CD4-positive, alpha-beta memory T cell (primary cell): ENCODE data around the gene JADE2. TPM values are rescaled to one million over a fixed set of nuclear protein-coding genes. Genes with fewer than 3 reads are reported as not detected.

Experiments
- CTCF ChIA-PET: fragments of 350-600 bp; sonication (Branson Sonifier 250); formaldehyde crosslinking; loops from one replicate; lab custom pipeline; 2021; ENCODE audit warnings: inconsistent platforms; ENCODE audit not compliant: partially characterized antibody; lab: Charles Lee
- POLR2A ChIA-PET: fragments of 350-600 bp; sonication (Branson Sonifier 250); formaldehyde crosslinking; loops from one replicate; lab custom pipeline; 2021; ENCODE audit not compliant: partially characterized antibody; lab: Charles Lee
- DNase-seq, 5 donors: peaks; one replicate each; pipeline versions ENCODE4 v3.0.0 to v3.0.0-alpha.2; 2020 to 2022; ENCODE audit warnings: mixed read lengths in 1 of 5
- H3K27ac ChIP-seq: one replicate; pipeline ENCODE4 v1.7.0; 2013; ENCODE audit warnings: low read depth, low read length
- H3K27me3 ChIP-seq: 2 replicates; pipeline ENCODE4 v1.7.0; 2013; ENCODE audit warnings: mild to moderate bottlenecking, low read length, moderate library complexity; ENCODE audit not compliant: insufficient read depth
- H3K36me3 ChIP-seq: 2 replicates; pipeline ENCODE4 v1.7.0; 2013; ENCODE audit warnings: mild to moderate bottlenecking, low read length, moderate library complexity; ENCODE audit not compliant: insufficient read depth
- H3K4me1 ChIP-seq: 2 replicates; pipeline ENCODE4 v1.7.0; 2013; ENCODE audit warnings: mild to moderate bottlenecking, low read length, moderate library complexity; ENCODE audit not compliant: insufficient read depth
- H3K4me3 ChIP-seq, 2 donors: one replicate each; pipeline ENCODE4 v1.7.0; 2013; ENCODE audit warnings: low read length in 2 of 2, mild to moderate bottlenecking in 1 of 2
- H3K9me3 ChIP-seq, 2 donors: one replicate each; pipeline ENCODE4 v1.7.0; 2013; ENCODE audit warnings: low read length in 2 of 2, control low read depth in 1 of 2; ENCODE audit not compliant: control insufficient read depth in 1 of 2
- H3K27ac Mint-ChIP-seq, 7 donors: one replicate each; pipeline ENCODE4 v1.8.0; 2020 to 2021; ENCODE audit warnings: mixed read lengths in 7 of 7, mild to moderate bottlenecking in 6 of 7, inconsistent platforms in 3 of 7, moderate library complexity in 3 of 7
- H3K27me3 Mint-ChIP-seq, 2 donors: one replicate each; pipeline ENCODE4 v1.8.0; 2020 to 2021; ENCODE audit warnings: mixed read lengths in 2 of 2
- H3K36me3 Mint-ChIP-seq, 2 donors: one replicate each; pipeline ENCODE4 v1.8.0; 2020 to 2021; ENCODE audit warnings: mixed read lengths in 2 of 2, inconsistent platforms in 1 of 2, mild to moderate bottlenecking in 1 of 2
- H3K4me1 Mint-ChIP-seq, 4 donors: one replicate each; pipeline ENCODE4 v1.8.0; 2020 to 2021; ENCODE audit warnings: mixed read lengths in 4 of 4, mild to moderate bottlenecking in 1 of 4
- H3K4me3 Mint-ChIP-seq, 8 donors: one replicate each; pipeline ENCODE4 v1.8.0; 2020 to 2021; ENCODE audit warnings: mixed read lengths in 8 of 8, mild to moderate bottlenecking in 7 of 8, moderate library complexity in 6 of 8, inconsistent platforms in 3 of 8
- H3K9me3 Mint-ChIP-seq, 8 donors: one replicate each; pipeline ENCODE4 v1.8.0; 2020 to 2021; ENCODE audit warnings: mixed read lengths in 8 of 8, mild to moderate bottlenecking in 5 of 8, inconsistent platforms in 3 of 8, moderate library complexity in 1 of 8
- intact Hi-C: fragments of 100-400 bp; cut with micrococcal nuclease; formaldehyde crosslinking; loops from one replicate; pipeline ENCODE4 v1.15.1; 2023
- polyA plus RNA-seq, 2 donors: library from polyadenylated mRNA; unstranded; fragments of 300-500 nt; fragmentation: Illumina TruSeq; gene quantifications; one replicate each; pipeline ENCODE4 v1.2.3, GENCODE V29; 2021
- total RNA-seq, 2 experiments: library from RNA; stranded (reverse); gene quantifications; one replicate each; pipeline ENCODE4 v1.2.3, GENCODE V29; 2021

JADE2 gene
- total and polyA plus RNA-seq, 4 experiments from 2014 or later, result 9.1 to 276 (median 154) TPM

DNA sequence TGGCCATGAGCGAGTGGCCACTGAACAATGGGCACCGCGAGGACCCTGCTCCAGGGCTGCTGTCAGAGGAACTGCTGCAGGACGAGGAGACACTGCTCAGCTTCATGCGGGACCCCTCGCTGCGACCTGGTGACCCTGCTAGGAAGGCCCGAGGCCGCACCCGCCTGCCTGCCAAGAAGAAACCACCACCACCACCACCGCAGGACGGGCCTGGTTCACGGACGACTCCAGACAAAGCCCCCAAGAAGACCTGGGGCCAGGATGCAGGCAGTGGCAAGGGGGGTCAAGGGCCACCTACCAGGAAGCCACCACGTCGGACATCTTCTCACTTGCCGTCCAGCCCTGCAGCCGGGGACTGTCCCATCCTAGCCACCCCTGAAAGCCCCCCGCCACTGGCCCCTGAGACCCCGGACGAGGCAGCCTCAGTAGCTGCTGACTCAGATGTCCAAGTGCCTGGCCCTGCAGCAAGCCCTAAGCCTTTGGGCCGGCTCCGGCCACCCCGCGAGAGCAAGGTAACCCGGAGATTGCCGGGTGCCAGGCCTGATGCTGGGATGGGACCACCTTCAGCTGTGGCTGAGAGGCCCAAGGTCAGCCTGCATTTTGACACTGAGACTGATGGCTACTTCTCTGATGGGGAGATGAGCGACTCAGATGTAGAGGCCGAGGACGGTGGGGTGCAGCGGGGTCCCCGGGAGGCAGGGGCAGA is 53.3 kb downstream of the JADE2 start:
- H3K36me3 Mint-ChIP-seq, result peaks cover 21 to 70% of the 10 kb centered on the region in 2 donors
- peak overlapping the region in 1 of 7 donors; percentile 53 for H3K27ac Mint-ChIP-seq

GRCh38 chr5:134579284-134579771 is 53.9 kb downstream of the JADE2 start:
- Histone ChIP-seq H3K4me3 (no peak overlapping the region), H3K9me3 (no peaks in the 10 kb centered on the region), H3K27me3 (no peaks in the 10 kb centered on the region), H3K27ac (no peak overlapping the region), H3K36me3 (peaks cover 46% of the 10 kb centered on the region), H3K4me1 (no peaks in the 10 kb centered on the region)
- CTCF ChIA-PET, result interaction anchor here (1.0 to 1.8 kb wide), 4 partner anchors 8 to 277 kb away, joined by 3 to 7 read pairs (median 5); no protein-coding TSS in a partner anchor
- peaks cover 17 to 65% of the 10 kb centered on the region in 2 donors for H3K36me3 Mint-ChIP-seq
- no peak for DNase-seq
- H3K9me3 Mint-ChIP-seq, result peaks cover 0 to 1% (median 0%) of the 10 kb centered on the region in 8 donors
- H3K27me3 Mint-ChIP-seq, result no peaks in the 10 kb centered on the region
- no peak overlapping the region for H3K4me3 Mint-ChIP-seq
- peaks cover 3 to 17% (median 14%) of the 10 kb centered on the region in 4 donors for H3K4me1 Mint-ChIP-seq
- peak overlapping the region in 3 of 7 donors; percentile 36 to 73 (median 70) for H3K27ac Mint-ChIP-seq
- POLR2A ChIA-PET, result interaction anchor here (1.0 to 2.8 kb wide), 2 partner anchors 49 to 207 kb away, joined by 3 to 7 read pairs; partner anchors contain the start of gene UBE2B
- intact Hi-C loops, result loop anchor here (5.0 kb wide), 1 partner anchor 207 kb away; the partner anchor contains the start of gene UBE2B

More for the DNA sequence above, 53.3 kb downstream of the JADE2 start:
- CTCF ChIA-PET, result interaction anchor here (0.5 to 2.8 kb wide), 30 partner anchors 8 to 393 kb away, joined by 3 to 15 read pairs (median 4); partner anchors contain the start of genes CDKL3, CDKN2AIPNL, PPP2CA and UBE2B
- H3K27ac ChIP-seq, result no peak overlapping the region
- H3K27me3 ChIP-seq, result no peaks in the 10 kb centered on the region
- Mint-ChIP-seq H3K27me3 (no peaks in the 10 kb centered on the region), H3K4me1 (peaks cover 3 to 17% (median 14%) of the 10 kb centered on the region in 4 donors), H3K9me3 (peaks cover 0 to 1% (median 0%) of the 10 kb centered on the region in 8 donors), H3K4me3 (no peak overlapping the region)
- no peak for DNase-seq
- H3K36me3 ChIP-seq, result peaks cover 52% of the 10 kb centered on the region
- no peaks in the 10 kb centered on the region for H3K4me1 ChIP-seq
- no peak overlapping the region for H3K4me3 ChIP-seq
- no peaks in the 10 kb centered on the region for H3K9me3 ChIP-seq
- POLR2A ChIA-PET, result interaction anchor here (0.5 to 2.8 kb wide), 6 partner anchors 51 to 402 kb away, joined by 3 to 13 read pairs (median 6); partner anchors contain the start of genes CDKN2AIPNL and UBE2B
- intact Hi-C loops, result loop anchor here (5.0 kb wide), 1 partner anchor 206 kb away; the partner anchor contains the start of gene UBE2B

GRCh38 chr5:134580001-134580460 is 54.6 kb downstream of the JADE2 start:
- H3K4me1 Mint-ChIP-seq, result peaks cover 3 to 13% (median 11%) of the 10 kb centered on the region in 4 donors
- Histone ChIP-seq H3K36me3 (peaks cover 39% of the 10 kb centered on the region), H3K4me3 (no peak overlapping the region), H3K27me3 (no peaks in the 10 kb centered on the region), H3K4me1 (no peaks in the 10 kb centered on the region), H3K27ac (no peak overlapping the region), H3K9me3 (no peaks in the 10 kb centered on the region)
- POLR2A ChIA-PET, result interaction anchor here (1.0 kb wide), 1 partner anchor 49 kb away, joined by 3 read pairs; no protein-coding TSS in a partner anchor
- CTCF ChIA-PET, result interaction anchor here (1.0 to 1.3 kb wide), 6 partner anchors 13 to 278 kb away, joined by 3 to 5 read pairs (median 4); partner anchors contain the start of gene CDKN2AIPNL
- H3K9me3 Mint-ChIP-seq, result peaks cover 0 to 1% (median 0%) of the 10 kb centered on the region in 8 donors
- DNase-seq, result no peak
- intact Hi-C loops, result no loop called here
- no peak overlapping the region for H3K4me3 Mint-ChIP-seq
- peaks cover 11 to 58% of the 10 kb centered on the region in 2 donors for H3K36me3 Mint-ChIP-seq
- peak overlapping the region in 2 of 7 donors; percentile 27 to 30 for H3K27ac Mint-ChIP-seq
- no peaks in the 10 kb centered on the region for H3K27me3 Mint-ChIP-seq

- no peaks in the 10 kb centered on the region for H3K27me3 Mint-ChIP-seq
- no peak overlapping the region for H3K27ac ChIP-seq
- no peaks in the 10 kb centered on the region for H3K4me1 ChIP-seq
- intact Hi-C loops, result no loop called here
- H3K4me1 Mint-ChIP-seq, result peaks cover 3 to 10% (median 8%) of the 10 kb centered on the region in 4 donors
- H3K9me3 Mint-ChIP-seq, result peaks cover 0 to 1% (median 0%) of the 10 kb centered on the region in 8 donors
- no peak overlapping the region for H3K4me3 Mint-ChIP-seq
- H3K36me3 ChIP-seq, result peaks cover 30% of the 10 kb centered on the region
- ChIA-PET CTCF (interaction anchor here (0.9 to 1.2 kb wide), 2 partner anchors 12 to 278 kb away, joined by 3 to 4 read pairs; no protein-coding TSS in a partner anchor), POLR2A (interaction anchor here (1.1 kb wide), 1 partner anchor 170 kb away, joined by 4 read pairs; the partner anchor contains the start of gene CDKN2AIPNL)
- H3K27ac Mint-ChIP-seq, result peak overlapping the region in 1 of 7 donors; percentile 16
- H3K9me3 ChIP-seq, result no peaks in the 10 kb centered on the region
- H3K27me3 ChIP-seq, result no peaks in the 10 kb centered on the region
- no peak for DNase-seq
- H3K4me3 ChIP-seq, result no peak overlapping the region
- peaks cover 8 to 48% of the 10 kb centered on the region in 2 donors for H3K36me3 Mint-ChIP-seq
Observed at GRCh38 chr5:134581241-134581981, 55.9 kb downstream of the JADE2 start.

- Histone ChIP-seq H3K4me1 (peaks cover 4% of the 10 kb centered on the region), H3K27me3 (no peaks in the 10 kb centered on the region), H3K36me3 (peaks cover 22% of the 10 kb centered on the region), H3K27ac (no peak overlapping the region), H3K9me3 (no peaks in the 10 kb centered on the region), H3K4me3 (no peak overlapping the region)
- DNase-seq, result no peak
- intact Hi-C loops, result no loop called here
- POLR2A ChIA-PET, result interaction anchor here (1.1 kb wide), 1 partner anchor 171 kb away, joined by 4 read pairs; the partner anchor contains the start of gene CDKN2AIPNL
- CTCF ChIA-PET, result interaction anchor here (0.9 kb wide), 1 partner anchor 278 kb away, joined by 3 read pairs; no protein-coding TSS in a partner anchor
- peaks cover 8 to 39% of the 10 kb centered on the region in 2 donors for H3K36me3 Mint-ChIP-seq
- peaks cover 10 to 15% (median 12%) of the 10 kb centered on the region in 4 donors for H3K4me1 Mint-ChIP-seq
- H3K27me3 Mint-ChIP-seq, result no peaks in the 10 kb centered on the region
- no peak overlapping the region for H3K27ac Mint-ChIP-seq
- H3K4me3 Mint-ChIP-seq, result no peak overlapping the region
- no peaks in the 10 kb centered on the region for H3K9me3 Mint-ChIP-seq
Observed at GRCh38 chr5:134582281-134582680, 56.8 kb downstream of the JADE2 start.

GRCh38 chr5:134582941-134583340 is 57.5 kb downstream of the JADE2 start:
- intact Hi-C loops, result no loop called here
- CTCF ChIA-PET, result interaction anchor here (7.5 kb wide), 1 partner anchor 281 kb away, joined by 134 read pairs; no protein-coding TSS in a partner anchor
- Histone ChIP-seq H3K4me1 (peaks cover 4% of the 10 kb centered on the region), H3K27ac (no peak overlapping the region), H3K36me3 (peaks cover 17% of the 10 kb centered on the region), H3K4me3 (no peak overlapping the region), H3K9me3 (no peaks in the 10 kb centered on the region), H3K27me3 (no peaks in the 10 kb centered on the region)
- H3K4me3 Mint-ChIP-seq, result no peak overlapping the region
- peaks cover 3 to 32% of the 10 kb centered on the region in 2 donors for H3K36me3 Mint-ChIP-seq
- H3K27me3 Mint-ChIP-seq, result no peaks in the 10 kb centered on the region
- H3K4me1 Mint-ChIP-seq, result peaks cover 6 to 12% (median 9%) of the 10 kb centered on the region in 4 donors
- H3K27ac Mint-ChIP-seq, result peak overlapping the region in 1 of 7 donors; percentile 66
- POLR2A ChIA-PET, result no interaction called here
- no peaks in the 10 kb centered on the region for H3K9me3 Mint-ChIP-seq
- no peak for DNase-seq
